Medulla oblongata (tissue), 1 donor: ENCODE results near the gene ANKRD12.
"Not testable (repeated sequence)": the region's sequence is repeated elsewhere in the genome, so short reads cannot be mapped to it uniquely, and the experiment has no call there.

Source experiments
- DNase-seq: peaks from one replicate; pipeline ENCODE4 v3.0.0-alpha.2; 2015; ENCODE audit errors: extremely low spot score

ANKRD12 gene

GRCh38 chr18:9140984-9141383, 4.4 kb downstream of the ANKRD12 start:
- no peak for DNase-seq

- DNase-seq = no peak
These were observed 9.6 kb downstream of the ANKRD12 start for GRCh38 chr18:9146224-9146623.

- peak; percentile 89 for DNase-seq
These were observed 11.0 kb downstream of the ANKRD12 start for GRCh38 chr18:9147440-9148202.

GRCh38 chr18:9148203-9148552, 11.6 kb downstream of the ANKRD12 start:
- DNase-seq = no peak

GRCh38 chr18:9150121-9150520, 13.5 kb downstream of the ANKRD12 start:
- DNase-seq = no peak

GRCh38 chr18:9153256-9153655, 16.7 kb downstream of the ANKRD12 start:
- DNase-seq = no peak

- DNase-seq = no peak
These were observed 20.1 kb downstream of the ANKRD12 start for GRCh38 chr18:9156604-9157249.

- DNase-seq = no peak
These were observed 21.2 kb downstream of the ANKRD12 start for GRCh38 chr18:9157806-9158205.

- DNase-seq = no peak
These were observed 23.4 kb downstream of the ANKRD12 start for GRCh38 chr18:9160014-9160413.

GRCh38 chr18:9162663-9163062, 26.1 kb downstream of the ANKRD12 start:
- DNase-seq = not testable (repeated sequence)

- not testable (repeated sequence) for DNase-seq
These were observed 27.6 kb downstream of the ANKRD12 start for GRCh38 chr18:9164149-9164548.

GRCh38 chr18:9165883-9166282, 29.3 kb downstream of the ANKRD12 start:
- not testable (repeated sequence) for DNase-seq

- not testable (repeated sequence) for DNase-seq
These were observed 32.9 kb downstream of the ANKRD12 start for GRCh38 chr18:9169515-9169914.

- not testable (repeated sequence) for DNase-seq
These were observed 35.3 kb downstream of the ANKRD12 start for GRCh38 chr18:9171919-9172318.

GRCh38 chr18:9172506-9173127, 36.0 kb downstream of the ANKRD12 start:
- DNase-seq = no peak

- DNase-seq = no peak
These were observed 37.2 kb downstream of the ANKRD12 start for GRCh38 chr18:9173770-9174233.

GRCh38 chr18:9174302-9174701, 37.7 kb downstream of the ANKRD12 start:
- DNase-seq = no peak

- DNase-seq = no peak
These were observed 38.5 kb downstream of the ANKRD12 start for GRCh38 chr18:9175115-9175514.

GRCh38 chr18:9177031-9177430, 40.5 kb downstream of the ANKRD12 start:
- DNase-seq = no peak

GRCh38 chr18:9177466-9177865, 40.9 kb downstream of the ANKRD12 start:
- DNase-seq = no peak

- DNase-seq = no peak
These were observed 42.0 kb downstream of the ANKRD12 start for GRCh38 chr18:9178557-9178956.

- DNase-seq = no peak
These were observed 44.7 kb downstream of the ANKRD12 start for GRCh38 chr18:9181275-9181674.

GRCh38 chr18:9182852-9183399, 46.3 kb downstream of the ANKRD12 start:
- DNase-seq = no peak
